Measurements from ENCODE around the gene FOXB2. TPM values are rescaled to one million over a fixed set of nuclear protein-coding genes. Genes with fewer than 3 reads are reported as not detected.

Gene FOXB2
- total and polyA plus RNA-seq, 2 of the 13 experiments (the other 11 are each of a cell fraction or from before 2014, with no cell fraction given), result not detected

DNA sequence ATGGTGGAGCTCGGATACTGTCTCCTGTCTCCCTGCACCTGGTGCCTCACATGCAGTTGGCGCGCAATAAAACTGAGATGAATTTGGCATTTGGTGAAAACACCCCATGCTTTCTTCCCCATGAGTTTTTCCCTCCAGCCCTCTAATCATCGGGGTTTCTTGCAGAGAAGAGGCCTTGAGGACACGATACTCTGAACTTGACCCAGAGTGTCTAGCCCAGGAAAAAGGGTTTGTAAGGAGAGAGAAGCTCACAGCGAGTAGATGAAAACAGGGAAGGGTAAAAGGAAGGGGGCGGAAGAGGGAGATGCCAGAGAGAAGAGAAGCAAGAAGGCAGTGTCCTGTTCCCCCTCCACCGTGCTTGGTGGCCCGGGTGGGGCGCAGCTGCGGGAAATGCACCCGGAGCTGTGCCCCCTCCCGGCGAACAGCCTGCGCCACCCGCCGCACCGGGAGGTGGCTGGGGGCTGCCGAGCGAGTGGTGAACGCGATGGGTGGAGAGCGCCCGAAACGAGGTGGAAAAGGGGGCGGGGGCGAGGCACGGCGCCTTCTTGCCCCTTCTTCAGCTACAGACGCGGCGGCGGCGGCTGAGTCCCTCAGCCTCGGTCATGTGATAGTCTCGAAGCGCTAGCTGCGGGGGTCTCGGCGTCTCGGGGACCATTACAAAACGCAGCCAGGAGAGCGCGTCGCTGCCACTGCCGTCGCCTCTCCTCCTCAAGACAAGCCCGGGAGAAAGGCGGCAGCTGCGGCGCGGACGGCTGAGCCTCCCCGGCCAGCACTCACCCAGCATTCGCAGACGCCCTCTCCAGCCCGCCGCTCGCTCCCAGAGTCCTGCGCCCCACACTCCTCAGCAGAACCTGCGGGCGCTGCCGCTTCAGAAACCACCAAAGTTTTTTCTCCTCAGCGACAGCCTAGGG lies 1.1 kb upstream of the FOXB2 start:
- ATAC-seq, result no peak
- Histone ChIP-seq H4K20me1 (ENCODE audit: insufficient read depth, low read length) (no peaks in the 10 kb centered on the region), H3K27ac (ENCODE audit: extremely low read length, insufficient read depth, low read length) (no peak overlapping the region), H3K9ac (ENCODE audit: insufficient read depth, low read depth, low read length) (no peak overlapping the region), H3K9me3 (ENCODE audit: low read length) (no peaks in the 10 kb centered on the region), H3K4me1 (ENCODE audit: insufficient read depth, low read length) (no peaks in the 10 kb centered on the region), H2AFZ (ENCODE audit: low read length) (no peak overlapping the region), H3K4me3 (replicated peaks in 1 of 3; ENCODE audit: insufficient read depth in 1 of 3, low read depth in 2 of 3, low read length in 3 of 3) (no peak overlapping the region), H3K36me3 (replicated peaks in 1 of 2; ENCODE audit: control insufficient read depth in 1 of 2, insufficient read depth in 2 of 2, low read length in 2 of 2) (no peaks in the 10 kb centered on the region), H3K4me2 (ENCODE audit: low read depth, low read length) (no peak overlapping the region), H3K27me3 (ENCODE audit: control insufficient read depth in 1 of 2, insufficient read depth in 2 of 2, low read length in 2 of 2) (peaks cover 8 to 88% of the 10 kb centered on the region in 2 experiments), H3K79me2 (ENCODE audit: insufficient read depth, low read length) (no peaks in the 10 kb centered on the region)
- POLR2A ChIA-PET, result no interaction called here
- intact Hi-C loops (cut with micrococcal nuclease; ENCODE audit: unreplicated experiment) (no loop called here), in situ Hi-C loops (cut with HindIII; ENCODE audit: extremely low pct_ligation_motif_present, low pct_unique_long_range_greater_than_20kb) (no loop called here)
- CTCF ChIA-PET (ENCODE audit: low intra/inter-chr PET ratio, low total read pairs), result no interaction called here
- DNase-seq (ENCODE audit: low spot score), result no peak
- no peak for FAIRE-seq
- no TSS peak for BruUV-seq (replicated peaks)
- WGBS (ENCODE audit: low lambda C conversion rate), result 14% methylated on average over 17 of the region's 64 CpGs
- TF ChIP-seq ZNF460 (CRISPR knock-in tag; IDR thresholded peaks at IDR 0.05; ENCODE audit: borderline replicate concordance) (no peak), ATF7-NPFF (CRISPR knock-in tag; IDR thresholded peaks at IDR 0.05; ENCODE audit: low read depth) (no peak), ZNF790 (CRISPR knock-in tag; IDR thresholded peaks at IDR 0.05; ENCODE audit: borderline replicate concordance) (no peak), AGO1 (IDR thresholded peaks at IDR 0.05; ENCODE audit: low read depth, low read length, poor library complexity, severe bottlenecking) (no peak), ZNF83 (CRISPR knock-in tag; IDR thresholded peaks at IDR 0.05; ENCODE audit: borderline replicate concordance) (no peak), ZNF468 (CRISPR knock-in tag; IDR thresholded peaks at IDR 0.05) (no peak), MTF1 (CRISPR knock-in tag; IDR thresholded peaks at IDR 0.05) (no peak), ZNF772 (CRISPR knock-in tag; IDR thresholded peaks at IDR 0.05) (no peak), HMG20A (CRISPR knock-in tag; IDR thresholded peaks at IDR 0.05; ENCODE audit: borderline replicate concordance) (no peak), TAF15 (IDR thresholded peaks at IDR 0.05; ENCODE audit: low read depth, low read length, poor library complexity, severe bottlenecking) (no peak), ZNF563 (CRISPR knock-in tag; IDR thresholded peaks at IDR 0.05) (no peak), GTF2F1 (IDR thresholded peaks at IDR 0.05; ENCODE audit: low read length) (no peak)
- TF ChIP-seq, protein P1, sequence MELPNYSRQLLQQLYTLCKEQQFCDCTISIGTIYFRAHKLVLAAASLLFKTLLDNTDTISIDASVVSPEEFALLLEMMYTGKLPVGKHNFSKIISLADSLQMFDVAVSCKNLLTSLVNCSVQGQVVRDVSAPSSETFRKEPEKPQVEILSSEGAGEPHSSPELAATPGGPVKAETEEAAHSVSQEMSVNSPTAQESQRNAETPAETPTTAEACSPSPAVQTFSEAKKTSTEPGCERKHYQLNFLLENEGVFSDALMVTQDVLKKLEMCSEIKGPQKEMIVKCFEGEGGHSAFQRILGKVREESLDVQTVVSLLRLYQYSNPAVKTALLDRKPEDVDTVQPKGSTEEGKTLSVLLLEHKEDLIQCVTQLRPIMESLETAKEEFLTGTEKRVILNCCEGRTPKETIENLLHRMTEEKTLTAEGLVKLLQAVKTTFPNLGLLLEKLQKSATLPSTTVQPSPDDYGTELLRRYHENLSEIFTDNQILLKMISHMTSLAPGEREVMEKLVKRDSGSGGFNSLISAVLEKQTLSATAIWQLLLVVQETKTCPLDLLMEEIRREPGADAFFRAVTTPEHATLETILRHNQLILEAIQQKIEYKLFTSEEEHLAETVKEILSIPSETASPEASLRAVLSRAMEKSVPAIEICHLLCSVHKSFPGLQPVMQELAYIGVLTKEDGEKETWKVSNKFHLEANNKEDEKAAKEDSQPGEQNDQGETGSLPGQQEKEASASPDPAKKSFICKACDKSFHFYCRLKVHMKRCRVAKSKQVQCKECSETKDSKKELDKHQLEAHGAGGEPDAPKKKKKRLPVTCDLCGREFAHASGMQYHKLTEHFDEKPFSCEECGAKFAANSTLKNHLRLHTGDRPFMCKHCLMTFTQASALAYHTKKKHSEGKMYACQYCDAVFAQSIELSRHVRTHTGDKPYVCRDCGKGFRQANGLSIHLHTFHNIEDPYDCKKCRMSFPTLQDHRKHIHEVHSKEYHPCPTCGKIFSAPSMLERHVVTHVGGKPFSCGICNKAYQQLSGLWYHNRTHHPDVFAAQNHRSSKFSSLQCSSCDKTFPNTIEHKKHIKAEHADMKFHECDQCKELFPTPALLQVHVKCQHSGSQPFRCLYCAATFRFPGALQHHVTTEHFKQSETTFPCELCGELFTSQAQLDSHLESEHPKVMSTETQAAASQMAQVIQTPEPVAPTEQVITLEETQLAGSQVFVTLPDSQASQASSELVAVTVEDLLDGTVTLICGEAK (IDR thresholded peaks at IDR 0.05), result no peak
- TF ChIP-seq, protein P1 (CRISPR knock-in tag; IDR thresholded peaks at IDR 0.05), result no peak
